Measurements from ENCODE around the gene FLVCR2.
"Not testable (repeated sequence)": the region's sequence is repeated elsewhere in the genome, so short reads cannot be mapped to it uniquely, and the experiment has no call there.

DNA sequence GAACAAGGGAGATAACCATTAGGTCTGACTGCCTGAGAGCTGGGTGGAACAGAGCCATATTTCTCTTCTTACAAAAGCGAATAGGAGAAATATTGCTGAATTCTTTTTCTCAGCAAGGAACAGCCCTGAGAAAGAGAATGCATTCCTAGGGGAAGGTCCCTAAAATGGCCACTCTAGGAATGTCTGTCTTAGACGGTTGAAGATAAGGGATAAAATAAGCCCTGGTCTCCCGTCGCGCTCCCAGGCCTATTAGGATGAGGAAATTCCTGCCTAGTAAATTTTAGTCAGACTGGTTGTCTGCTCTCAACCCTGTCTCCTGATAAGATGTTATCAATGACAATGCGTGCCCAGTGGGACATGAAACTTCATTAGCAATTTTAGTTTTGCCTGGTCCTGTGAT lies 116.6 kb downstream of the FLVCR2 start:
- not testable (repeated sequence) for TF ChIP-seq CTCF (IDR thresholded peaks at IDR 0.05; ENCODE audit: insufficient read depth, low read length, poor library complexity, severe bottlenecking); EZH2phosphoT487 (conservative IDR thresholded peaks at IDR 0.05; ENCODE audit: low read length)
